Thoracic aorta (tissue), 2 donors: ENCODE data around the gene SLC25A11. TPM values are rescaled to one million over a fixed set of nuclear protein-coding genes. Genes with fewer than 3 reads are reported as not detected.
"Not testable (repeated sequence)": the region's sequence is repeated elsewhere in the genome, so short reads cannot be mapped to it uniquely, and the experiment has no call there.

Source experiments
- ATAC-seq: fragments of 150-250 bp; one replicate; pipeline ENCODE4 v1.8.0; 2017; ENCODE audit warnings: low read depth; ENCODE audit not compliant: insufficient number of reproducible peaks, low FRiP score
- DNase-seq: peaks from one replicate; pipeline ENCODE4 v3.0.0-alpha.2; 2020; ENCODE audit warnings: low spot score
- H3K27ac ChIP-seq, 2 donors: fragments of 200-600 bp; sonication (generic); 1 replicate in 1 of 2; 2 replicates in 1 of 2; pipeline ENCODE4 v1.5.1; 2016; ENCODE audit warnings: mild to moderate bottlenecking in 2 of 2, moderate library complexity in 2 of 2
- H3K27me3 ChIP-seq: fragments of 200-600 bp; sonication (generic); replicated peaks from 2 replicates; pipeline ENCODE4 v1.6.0; 2016; ENCODE audit warnings: mild to moderate bottlenecking; ENCODE audit not compliant: insufficient read depth
- H3K36me3 ChIP-seq: fragments of 200-600 bp; sonication (generic); one replicate; pipeline ENCODE4 v1.5.1; 2016
- H3K4me1 ChIP-seq, 2 donors: fragments of 200-600 bp; sonication (generic); 1 replicate in 1 of 2; 2 replicates in 1 of 2; pipeline versions ENCODE4 v1.5.1 to v1.6.0; 2016; ENCODE audit warnings: low read depth in 2 of 2, mild to moderate bottlenecking in 1 of 2; ENCODE audit not compliant: control insufficient read depth in 1 of 2
- H3K4me3 ChIP-seq: fragments of 200-600 bp; sonication (generic); 2 replicates; pipeline ENCODE4 v1.5.1; 2016; ENCODE audit warnings: mild to moderate bottlenecking
- H3K9me3 ChIP-seq: fragments of 200-600 bp; sonication (generic); 2 replicates; pipeline ENCODE4 v1.5.1; 2016
- CTCF ChIP-seq: fragments of 200-600 bp; sonication (generic); IDR thresholded peaks from one replicate; pipeline ENCODE4 v1.5.1; 2019; ENCODE audit warnings: antibody characterized with exemption
- total RNA-seq, 2 donors: library from RNA; depleted of rRNA; stranded (reverse); fragments of >200 nt; gene quantifications; one replicate each; pipeline versions ENCODE4 v1.1.0 to v1.2.3, GENCODE V29; 2016

The SLC25A11 gene
- total RNA-seq, 2 donors from 2014 or later: 27.0 to 39.7 TPM

GRCh38 chr17:4928881-4929280 lies 11.0 kb downstream of the SLC25A11 start:
- no peaks in the 10 kb centered on the region for H3K27me3 ChIP-seq
- TF ChIP-seq CTCF: no peak
- H3K36me3 ChIP-seq: no peaks in the 10 kb centered on the region
- DNase-seq: no peak
- H3K9me3 ChIP-seq: no peaks in the 10 kb centered on the region
- no peak overlapping the region for H3K27ac ChIP-seq
- no peak overlapping the region for H3K4me3 ChIP-seq
- peaks cover 0 to 1% of the 10 kb centered on the region in 2 donors for H3K4me1 ChIP-seq
- no peak for ATAC-seq

- not testable (repeated sequence) for H3K36me3 ChIP-seq, DNase-seq, H3K4me1 ChIP-seq, ATAC-seq, H3K27me3 ChIP-seq, H3K9me3 ChIP-seq, H3K4me3 ChIP-seq, H3K27ac ChIP-seq
These were observed 13.1 kb downstream of the SLC25A11 start for GRCh38 chr17:4926577-4927335.

GRCh38 chr17:4921320-4921719 lies 18.5 kb downstream of the SLC25A11 start:
- no peak for TF ChIP-seq CTCF
- Histone ChIP-seq H3K27ac (no peak overlapping the region), H3K36me3 (no peaks in the 10 kb centered on the region), H3K9me3 (no peaks in the 10 kb centered on the region), H3K4me1 (no peaks in the 10 kb centered on the region), H3K27me3 (no peaks in the 10 kb centered on the region), H3K4me3 (no peak overlapping the region)
- no peak for DNase-seq
- no peak for ATAC-seq

- Histone ChIP-seq H3K4me3 (no peak overlapping the region), H3K9me3 (no peaks in the 10 kb centered on the region), H3K4me1 (no peaks in the 10 kb centered on the region), H3K27ac (no peak overlapping the region), H3K36me3 (no peaks in the 10 kb centered on the region), H3K27me3 (no peaks in the 10 kb centered on the region)
- ATAC-seq: no peak
- no peak for TF ChIP-seq CTCF
- no peak for DNase-seq
These were observed 19.3 kb downstream of the SLC25A11 start for GRCh38 chr17:4920351-4921048.

GRCh38 chr17:4919511-4920047 lies 20.3 kb downstream of the SLC25A11 start:
- H3K4me3 ChIP-seq: no peak overlapping the region
- DNase-seq: no peak
- TF ChIP-seq CTCF: no peak
- H3K27ac ChIP-seq: no peak overlapping the region
- H3K27me3 ChIP-seq: no peaks in the 10 kb centered on the region
- H3K4me1 ChIP-seq: no peaks in the 10 kb centered on the region
- no peaks in the 10 kb centered on the region for H3K36me3 ChIP-seq
- H3K9me3 ChIP-seq: no peaks in the 10 kb centered on the region
- ATAC-seq: no peak

GRCh38 chr17:4914551-4914950 lies 25.3 kb downstream of the SLC25A11 start:
- H3K9me3 ChIP-seq, H3K4me1 ChIP-seq, ATAC-seq, DNase-seq, H3K36me3 ChIP-seq, H3K27me3 ChIP-seq, H3K27ac ChIP-seq, H3K4me3 ChIP-seq: not testable (repeated sequence)
